ENCODE measurements around the gene MAP2K5. TPM values are rescaled to one million over a fixed set of nuclear protein-coding genes. Genes with fewer than 3 reads are reported as not detected.

MAP2K5 gene
- total RNA-seq, 1 donor from 2014 or later = 29.8 TPM

DNA sequence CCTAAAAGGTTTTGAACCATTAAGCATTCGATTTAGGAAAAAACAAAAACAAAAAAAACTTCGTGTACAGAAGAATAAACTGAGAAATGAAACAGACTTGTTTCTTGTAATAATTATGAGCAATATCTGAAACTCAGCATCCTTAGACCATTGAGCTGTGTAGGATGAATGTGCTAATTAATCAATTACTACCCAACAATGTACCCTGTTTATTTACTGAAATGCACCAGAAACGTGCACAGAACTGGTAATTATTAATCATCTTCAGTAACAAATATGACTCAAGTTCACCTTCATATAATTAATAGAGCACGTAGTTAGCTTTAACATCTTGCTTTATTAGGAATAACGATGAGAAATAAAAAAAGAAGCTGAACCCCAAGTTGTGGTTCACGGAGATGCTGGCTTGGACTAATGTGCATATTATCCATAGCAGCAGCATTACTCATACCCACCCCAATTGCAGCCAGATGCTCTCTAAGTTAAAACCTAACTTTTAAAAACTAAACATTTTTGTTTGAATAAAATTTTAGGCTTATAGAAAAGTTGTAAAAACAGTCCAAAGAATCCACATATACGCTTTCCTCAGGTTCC, 31.8 kb upstream of the MAP2K5 start:
- Mint-ChIP-seq H3K9me3 (no peaks in the 10 kb centered on the region), H3K4me3 (no peak overlapping the region), H3K36me3 (peaks cover 16% of the 10 kb centered on the region), H3K27me3 (ENCODE audit: low read depth) (no peaks in the 10 kb centered on the region), H3K27ac (no peak overlapping the region), H3K4me1 (peaks cover 11% of the 10 kb centered on the region)
- TF ChIP-seq CTCF (IDR thresholded peaks at IDR 0.05; ENCODE audit: unreplicated experiment) = no peak
- DNase-seq (ENCODE audit: low spot score in 2 of 2, unreplicated experiment in 2 of 2) = no peak

DNA sequence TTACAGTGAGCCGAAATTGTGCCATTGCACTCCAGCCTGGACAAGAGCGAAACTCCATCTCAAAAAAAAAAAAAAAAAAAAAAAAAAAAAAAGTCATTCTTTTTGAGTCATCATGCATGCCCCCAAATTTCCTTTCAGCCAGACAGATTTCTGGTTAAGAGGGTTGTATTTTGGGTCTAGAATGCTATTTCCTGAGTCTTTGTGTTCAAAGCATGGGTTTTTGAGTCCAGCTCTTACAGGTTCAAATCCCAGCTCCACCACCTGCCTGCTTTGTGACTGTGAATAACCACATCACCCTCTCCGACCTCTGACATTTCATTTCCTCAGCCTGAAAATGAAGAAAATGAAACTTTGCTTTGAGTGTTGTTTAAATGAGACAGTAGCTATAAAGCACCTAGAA, 30.9 kb upstream of the MAP2K5 start:
- no peak for TF ChIP-seq CTCF (IDR thresholded peaks at IDR 0.05; ENCODE audit: unreplicated experiment)
- peaks cover 11% of the 10 kb centered on the region for H3K4me1 Mint-ChIP-seq
- DNase-seq (ENCODE audit: low spot score in 2 of 2, unreplicated experiment in 2 of 2) = no peak
- no peaks in the 10 kb centered on the region for H3K27me3 Mint-ChIP-seq (ENCODE audit: low read depth)
- H3K9me3 Mint-ChIP-seq = no peaks in the 10 kb centered on the region
- no peak overlapping the region for H3K27ac Mint-ChIP-seq
- H3K36me3 Mint-ChIP-seq = peaks cover 16% of the 10 kb centered on the region
- H3K4me3 Mint-ChIP-seq = no peak overlapping the region

GRCh38 chr15:67512140-67512539, 30.4 kb upstream of the MAP2K5 start:
- TF ChIP-seq CTCF (IDR thresholded peaks at IDR 0.05; ENCODE audit: unreplicated experiment) = no peak
- no peak overlapping the region for H3K27ac Mint-ChIP-seq
- H3K27me3 Mint-ChIP-seq (ENCODE audit: low read depth) = no peaks in the 10 kb centered on the region
- H3K4me1 Mint-ChIP-seq = peaks cover 11% of the 10 kb centered on the region
- DNase-seq (ENCODE audit: low spot score in 2 of 2, unreplicated experiment in 2 of 2) = no peak
- H3K36me3 Mint-ChIP-seq = peaks cover 18% of the 10 kb centered on the region
- H3K4me3 Mint-ChIP-seq = no peak overlapping the region
- no peaks in the 10 kb centered on the region for H3K9me3 Mint-ChIP-seq

DNA sequence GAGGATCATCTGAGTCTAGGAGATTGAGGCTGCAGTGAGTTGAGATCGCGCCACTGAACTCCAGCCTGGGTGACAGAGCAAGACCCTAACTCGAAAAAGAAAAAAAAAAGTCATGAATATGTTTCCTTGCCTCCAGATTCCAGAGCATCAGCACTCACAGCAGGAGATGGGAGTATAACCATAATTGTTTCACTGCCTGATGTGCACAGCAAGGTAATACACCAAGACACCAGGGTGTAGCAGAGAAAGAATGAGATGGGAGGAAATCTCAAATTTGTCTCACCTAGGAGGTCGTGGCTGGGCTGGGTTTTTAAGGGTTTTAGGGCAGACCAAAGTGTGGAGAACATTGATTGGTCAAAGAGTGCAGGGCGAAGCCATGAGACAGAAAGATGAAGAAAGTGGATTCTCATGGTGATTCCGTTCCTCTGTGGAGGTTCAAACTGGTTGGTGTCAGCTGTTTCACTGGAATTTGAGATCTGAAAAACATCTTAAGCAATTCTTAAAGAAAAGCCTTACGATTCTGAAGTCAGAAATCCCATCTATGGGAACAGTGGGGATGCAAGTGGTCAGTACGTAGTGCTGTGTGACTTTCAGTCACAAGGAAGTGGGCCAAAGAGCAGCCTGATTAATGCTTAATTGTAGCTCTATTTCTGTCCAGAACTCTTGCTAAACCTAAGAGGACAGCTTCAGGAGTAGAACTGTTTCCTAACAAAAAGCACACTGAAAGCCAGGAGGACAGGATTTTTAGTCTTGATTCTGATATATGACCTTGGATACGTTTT, 29.4 kb upstream of the MAP2K5 start:
- no peak overlapping the region for H3K27ac Mint-ChIP-seq
- DNase-seq (ENCODE audit: low spot score in 2 of 2, unreplicated experiment in 2 of 2) = no peak
- no peak overlapping the region for H3K4me3 Mint-ChIP-seq
- TF ChIP-seq CTCF (IDR thresholded peaks at IDR 0.05; ENCODE audit: unreplicated experiment) = no peak
- H3K27me3 Mint-ChIP-seq (ENCODE audit: low read depth) = no peaks in the 10 kb centered on the region
- H3K36me3 Mint-ChIP-seq = peaks cover 20% of the 10 kb centered on the region
- H3K9me3 Mint-ChIP-seq = no peaks in the 10 kb centered on the region
- H3K4me1 Mint-ChIP-seq = peaks cover 11% of the 10 kb centered on the region

- Mint-ChIP-seq H3K27ac (no peak overlapping the region), H3K36me3 (peaks cover 18% of the 10 kb centered on the region), H3K27me3 (ENCODE audit: low read depth) (no peaks in the 10 kb centered on the region), H3K9me3 (no peaks in the 10 kb centered on the region), H3K4me1 (peaks cover 11% of the 10 kb centered on the region), H3K4me3 (no peak overlapping the region)
- DNase-seq (ENCODE audit: low spot score in 2 of 2, unreplicated experiment in 2 of 2) = no peak
- no peak for TF ChIP-seq CTCF (IDR thresholded peaks at IDR 0.05; ENCODE audit: unreplicated experiment)
Measured at GRCh38 chr15:67515090-67515489, 27.4 kb upstream of the MAP2K5 start.
